K562 (cell line): ENCODE measurements around the gene KIAA0319L. TPM values are rescaled to one million over a fixed set of nuclear protein-coding genes. Genes with fewer than 3 reads are reported as not detected.

Experiments used
- ATF2 ChIP-seq: sonication (generic); formaldehyde crosslinking; IDR thresholded peaks from 2 replicates; pipeline ENCODE4 v1.8.1; 2022; ENCODE audit warnings: missing genetic modification reagents
- BDP1 ChIP-seq: IDR thresholded peaks from 3 replicates; pipeline ENCODE4 v1.6.1; 2011; ENCODE audit not compliant: insufficient read length, insufficient read depth
- BRF1 ChIP-seq: IDR thresholded peaks from 3 replicates; pipeline ENCODE4 v1.6.1; 2011; ENCODE audit warnings: borderline replicate concordance, mild to moderate bottlenecking; ENCODE audit not compliant: insufficient read length; ENCODE audit errors: extremely low read depth
- CEBPZ ChIP-seq: fragments of 150-350 bp; IDR thresholded peaks from 2 replicates; pipeline ENCODE4 v1.6.1; 2014; ENCODE audit warnings: low read depth, mild to moderate bottlenecking, low read length, borderline replicate concordance
- CREB5 ChIP-seq: fragments of 250-450 bp; sonication (Bioruptor Pico); IDR thresholded peaks from 2 replicates; pipeline ENCODE4 v1.5.0; 2020; ENCODE audit warnings: mild to moderate bottlenecking
- CXXC5 ChIP-seq: fragments of 250-450 bp; sonication (Bioruptor Pico); IDR thresholded peaks from 2 replicates; pipeline ENCODE4 v1.8.0; 2022; ENCODE audit warnings: inconsistent platforms, mild to moderate bottlenecking, moderate library complexity
- GMEB1 ChIP-seq: fragments of 250-450 bp; sonication (Bioruptor Pico); IDR thresholded peaks from 2 replicates; pipeline ENCODE4 v1.4.0; 2020; ENCODE audit warnings: mild to moderate bottlenecking
- HDGF ChIP-seq: fragments of 450-650 bp; IDR thresholded peaks from 2 replicates; pipeline ENCODE4 v1.6.1; 2016
- HNRNPLL ChIP-seq: fragments of 200-400 bp; formaldehyde crosslinking; IDR thresholded peaks from 2 replicates; pipeline ENCODE4 v1.6.1; 2017; ENCODE audit warnings: low read length, low read depth, mild to moderate bottlenecking; ENCODE audit not compliant: poor library complexity, severe bottlenecking
- MAFF ChIP-seq: IDR thresholded peaks from 2 replicates; pipeline ENCODE4 v1.6.1; 2012; ENCODE audit warnings: low read length, improper control_type of control experiment
- MAZ ChIP-seq, 2 experiments: fragments of 450-650 bp in 1 of 2; sonication (generic) in 1 of 2; formaldehyde crosslinking; IDR thresholded peaks in 1 of 2; conservative IDR thresholded peaks in 1 of 2; 2 replicates each; pipeline versions ENCODE4 v1.4.0 to v1.5.0; 2020; ENCODE audit warnings: mild to moderate bottlenecking in 1 of 2, missing genetic modification reagents in 1 of 2
- SMARCA4 ChIP-seq: fragments of 450-650 bp; IDR thresholded peaks from 2 replicates; pipeline ENCODE4 v1.6.1; 2016
- SOX6 ChIP-seq: fragments of 450-650 bp; IDR thresholded peaks from 2 replicates; pipeline ENCODE4 v1.6.1; 2014; ENCODE audit warnings: mild to moderate bottlenecking
- SRF ChIP-seq, 2 experiments: fragments of 250-450, 450-650 bp in 1 of 2; sonication (Bioruptor Pico) in 1 of 2; sonication (generic) in 1 of 2; formaldehyde crosslinking; IDR thresholded peaks; 2 replicates each; pipeline versions ENCODE4 v1.5.0 to v1.5.1; 2020 to 2022; ENCODE audit warnings: mild to moderate bottlenecking in 1 of 2, missing genetic modification reagents in 1 of 2
- ZBTB9 ChIP-seq: fragments of 450-650 bp; formaldehyde crosslinking; IDR thresholded peaks from 2 replicates; pipeline ENCODE4 v1.4.0; 2020; ENCODE audit warnings: mild to moderate bottlenecking, moderate library complexity
- ZNF140 ChIP-seq: fragments of 250-450 bp; sonication (Bioruptor Pico); IDR thresholded peaks from 2 replicates; pipeline ENCODE4 v1.8.0; 2021; ENCODE audit warnings: moderate library complexity, mild to moderate bottlenecking, inconsistent platforms
- ZNF212 ChIP-seq: fragments of 450-650 bp; formaldehyde crosslinking; IDR thresholded peaks from 2 replicates; pipeline ENCODE4 v1.4.0; 2020; ENCODE audit warnings: mild to moderate bottlenecking
- ZNF232 ChIP-seq: sonication (generic); formaldehyde crosslinking; IDR thresholded peaks from 2 replicates; pipeline ENCODE4 v1.8.0; 2022; ENCODE audit warnings: mild to moderate bottlenecking, missing genetic modification reagents
- ZNF384 ChIP-seq: IDR thresholded peaks from 2 replicates; pipeline ENCODE4 v1.6.1; 2012; ENCODE audit warnings: low read depth, low read length, improper control_type of control experiment
- ZNF76 ChIP-seq: fragments of 250-450 bp; sonication (Bioruptor Pico); IDR thresholded peaks from 2 replicates; pipeline ENCODE4 v1.4.0; 2020; ENCODE audit warnings: mild to moderate bottlenecking, moderate library complexity, borderline replicate concordance
- ZNF766 ChIP-seq: fragments of 200-800 bp; sonication (Bioruptor generic); conservative IDR thresholded peaks from 2 replicates; pipeline ENCODE4 v1.6.1; 2016; ENCODE audit warnings: missing genetic modification characterization, missing compliant biosample characterization
- polyA plus RNA-seq, 8 experiments: library from polyadenylated mRNA; depleted of rRNA in 4 of 8; stranded (reverse) in 5 of 8; unstranded in 3 of 8; fragments of >200 nt; fragmentation: Nextera tagmentation in 2 of 8; fragmentation: Illumina TruSeq in 1 of 8; extraction: Ambion mirVana in 2 of 8; extraction: Trizol in 1 of 8; gene quantifications; 2 replicates each; pipeline versions ENCODE4 v1.2.1 to v1.2.3, GENCODE V29; 2011 to 2014; ENCODE audit warnings: inconsistent platforms in 1 of 8, missing spikeins in 1 of 8
- total RNA-seq, 7 experiments: library from RNA; depleted of rRNA in 6 of 7; stranded (reverse); fragments of >200 nt in 6 of 7; fragmentation: Illumina TruSeq in 2 of 7; extraction: Trizol in 2 of 7; gene quantifications; 2 replicates each; pipeline versions ENCODE4 v1.2.1 to v1.2.3, GENCODE V29; 2011 to 2021; ENCODE audit warnings: low replicate concordance in 1 of 7

Gene KIAA0319L
- total and polyA plus RNA-seq, 9 of the 15 experiments (the other 6 are each of a cell fraction or from before 2014, with no cell fraction given): 2.4 to 51.7 (median 27.4) TPM

GRCh38 chr1:35431173-35431599 lies 126.0 kb downstream of the KIAA0319L start (continued):
- TF ChIP-seq ZNF384 (no peak), CEBPZ (no peak), ZNF140 (no peak), CXXC5 (no peak; the same call in 1 of the 2 replicates), SRF (CRISPR knock-in tag; IDR thresholded peaks at IDR 0.05) (no peak), ZBTB9 (CRISPR knock-in tag) (no peak), HNRNPLL (no peak), SMARCA4 (peak; percentile 66; the same call in 1 of the 2 replicates), ZNF76 (CRISPR knock-in tag) (no peak), GMEB1 (CRISPR knock-in tag) (no peak), MAFF (no peak), MAZ (CRISPR knock-in tag; conservative IDR thresholded peaks at IDR 0.05 in 1 of 2, IDR thresholded peaks at IDR 0.05 in 1 of 2) (no peak), BRF1 (no peak), ZNF232 (CRISPR knock-in tag) (no peak), ZNF766 (CRISPR knock-in tag) (peak; percentile 66; the same call in 1 of the 2 replicates), ATF2 (CRISPR knock-in tag) (no peak), ZNF212 (CRISPR knock-in tag) (no peak), SOX6 (peak; percentile 62; the same call in 1 of the 2 replicates), BDP1 (no peak), HDGF (no peak), CREB5 (no peak)
